Keratinocyte (primary cell): Measurements from ENCODE around the gene EYA4. TPM values are rescaled to one million over a fixed set of nuclear protein-coding genes. Genes with fewer than 3 reads are reported as not detected.

Experiments
- DNase-seq: peaks from one replicate; pipeline ENCODE4 v3.0.0-alpha.2; 2011; ENCODE audit warnings: low read depth, missing footprints, low spot score
- FAIRE-seq: peaks from 2 replicates; lab custom pipeline; 2011; peaks lifted over from hg19 to GRCh38; lab: Jason Lieb, UNC
- H2AFZ ChIP-seq: 2 replicates; pipeline ENCODE4 v1.6.0; 2012; ENCODE audit warnings: low read length, control low read depth, inconsistent platforms; ENCODE audit not compliant: control insufficient read depth
- H3K27ac ChIP-seq: 2 replicates; pipeline ENCODE4 v1.5.1; 2011; ENCODE audit warnings: low read length; ENCODE audit not compliant: control insufficient read depth, insufficient read depth
- H3K27me3 ChIP-seq: 3 replicates; pipeline ENCODE4 v1.6.0; 2011; ENCODE audit warnings: low read length; ENCODE audit not compliant: control insufficient read depth, insufficient read depth; ENCODE audit errors: extremely low read depth
- H3K36me3 ChIP-seq, 2 experiments: 2 replicates in 1 of 2; 3 replicates in 1 of 2; pipeline ENCODE4 v1.5.1; 2011; ENCODE audit warnings: low read length in 2 of 2, mild to moderate bottlenecking in 1 of 2; ENCODE audit not compliant: control insufficient read depth in 2 of 2, insufficient read depth in 2 of 2; ENCODE audit errors: extremely low read depth in 1 of 2
- H3K4me1 ChIP-seq: 3 replicates; pipeline ENCODE4 v1.5.1; 2011; ENCODE audit warnings: low read length; ENCODE audit not compliant: control insufficient read depth, insufficient read depth; ENCODE audit errors: extremely low read depth
- H3K4me2 ChIP-seq: 3 replicates; pipeline ENCODE4 v1.6.0; 2011; ENCODE audit warnings: low read depth, low read length; ENCODE audit not compliant: control insufficient read depth, insufficient read depth; ENCODE audit errors: extremely low read depth
- H3K4me3 ChIP-seq, 3 experiments: fragments of 200-600 bp in 1 of 3; sonication (generic) in 1 of 3; 2 replicates in 2 of 3; 3 replicates in 1 of 3; pipeline ENCODE4 v1.5.1; 2011 to 2016; ENCODE audit warnings: low read length in 3 of 3, mild to moderate bottlenecking in 3 of 3, control low read depth in 2 of 3, inconsistent platforms in 1 of 3, low read depth in 1 of 3, mixed read lengths in 1 of 3, mixed run types in 1 of 3, moderate library complexity in 1 of 3; ENCODE audit not compliant: control insufficient read depth in 2 of 3, insufficient read depth in 2 of 3; ENCODE audit errors: extremely low read depth in 1 of 3
- H3K79me2 ChIP-seq: 2 replicates; pipeline ENCODE4 v1.6.0; 2012; ENCODE audit warnings: low read length; ENCODE audit not compliant: control insufficient read depth, insufficient read depth
- H3K9ac ChIP-seq: 3 replicates; pipeline ENCODE4 v1.6.0; 2011; ENCODE audit warnings: low read length; ENCODE audit not compliant: control insufficient read depth, insufficient read depth; ENCODE audit errors: extremely low read depth
- H3K9me1 ChIP-seq: 3 replicates; pipeline ENCODE4 v1.6.0; 2011; ENCODE audit warnings: low read length; ENCODE audit not compliant: control insufficient read depth, insufficient read depth; ENCODE audit errors: extremely low read depth
- H3K9me3 ChIP-seq: 2 replicates; pipeline ENCODE4 v1.5.1; 2012; ENCODE audit warnings: low read depth, low read length; ENCODE audit not compliant: control insufficient read depth
- H4K20me1 ChIP-seq: 3 replicates; pipeline ENCODE4 v1.6.0; 2011; ENCODE audit warnings: low read length; ENCODE audit not compliant: control insufficient read depth, insufficient read depth; ENCODE audit errors: extremely low read depth
- EZH2 ChIP-seq: IDR thresholded peaks from one replicate; pipeline ENCODE4 v1.6.1; 2012; ENCODE audit warnings: inconsistent platforms, mild to moderate bottlenecking, low read length, moderate library complexity
- dilution Hi-C: fragments of 300-500 bp; cut with MboI; formaldehyde crosslinking; loops from one replicate; pipeline ENCODE4 v1.7.0; 2020; ENCODE audit warnings: low sequenced_read_pairs; ENCODE audit not compliant: extremely low pct_ligation_motif_present
- polyA plus RNA-seq, 5 experiments: library from polyadenylated mRNA; depleted of rRNA in 3 of 5; stranded (reverse) in 3 of 5; stranded (forward) in 1 of 5; unstranded in 1 of 5; fragments of >200 nt; gene quantifications; 1 replicate in 1 of 5; 2 replicates in 3 of 5; 3 replicates in 1 of 5; pipeline versions ENCODE4 v1.2.1 to v1.2.3, GENCODE V29; 2011 to 2012; ENCODE audit warnings: missing spikeins in 2 of 5, low read depth in 1 of 5, low replicate concordance in 1 of 5
- TF ChIP-seq, protein P1 (sequence below), 3 experiments: IDR thresholded peaks in 1 of 3; conservative IDR thresholded peaks in 1 of 3; optimal IDR thresholded peaks in 1 of 3; 2 replicates in 2 of 3; 3 replicates in 1 of 3; pipeline versions ENCODE3 to v1.5.1; 2011; ENCODE audit warnings: low read length in 3 of 3, mild to moderate bottlenecking in 3 of 3, moderate library complexity in 2 of 3, control low read depth in 1 of 3, inconsistent platforms in 1 of 3; ENCODE audit not compliant: insufficient read depth in 2 of 3; ENCODE audit errors: extremely low read depth in 1 of 3

The EYA4 gene
- polyA plus RNA-seq, 1 donor (not counting 4 experiments of a cell fraction or from before 2014, with no cell fraction given), result 0.01 TPM

DNA sequence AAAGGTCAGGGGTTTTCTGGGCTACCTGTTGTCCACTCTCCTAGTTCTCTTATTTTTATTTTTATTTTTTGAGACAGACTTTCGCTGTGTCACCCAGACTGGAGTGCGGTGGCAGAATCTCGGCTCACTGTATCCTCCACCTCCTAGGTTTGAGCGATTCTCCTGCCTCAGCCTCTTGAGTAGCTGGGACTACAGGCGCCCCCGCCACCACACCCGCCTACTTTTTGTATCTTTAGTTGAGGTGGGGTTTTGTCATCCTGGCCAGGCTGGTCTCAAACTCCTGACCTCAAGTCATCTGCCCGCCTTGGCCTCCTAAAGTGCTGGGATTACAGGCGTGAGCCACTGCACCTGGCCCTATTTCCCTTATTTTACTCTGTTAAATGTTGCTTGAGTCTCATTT is 149.0 kb downstream of the EYA4 start:
- Histone ChIP-seq H3K27ac (no peak overlapping the region), H3K4me1 (no peaks in the 10 kb centered on the region), H4K20me1 (no peaks in the 10 kb centered on the region), H3K36me3 (no peaks in the 10 kb centered on the region), H3K4me2 (no peak overlapping the region), H3K4me3 (no peak overlapping the region), H3K27me3 (no peaks in the 10 kb centered on the region), H2AFZ (no peak overlapping the region), H3K9me3 (no peaks in the 10 kb centered on the region), H3K9me1 (no peaks in the 10 kb centered on the region), H3K9ac (no peak overlapping the region), H3K79me2 (no peaks in the 10 kb centered on the region)
- DNase-seq (no peak), FAIRE-seq (no peak)
- TF ChIP-seq, protein P1, sequence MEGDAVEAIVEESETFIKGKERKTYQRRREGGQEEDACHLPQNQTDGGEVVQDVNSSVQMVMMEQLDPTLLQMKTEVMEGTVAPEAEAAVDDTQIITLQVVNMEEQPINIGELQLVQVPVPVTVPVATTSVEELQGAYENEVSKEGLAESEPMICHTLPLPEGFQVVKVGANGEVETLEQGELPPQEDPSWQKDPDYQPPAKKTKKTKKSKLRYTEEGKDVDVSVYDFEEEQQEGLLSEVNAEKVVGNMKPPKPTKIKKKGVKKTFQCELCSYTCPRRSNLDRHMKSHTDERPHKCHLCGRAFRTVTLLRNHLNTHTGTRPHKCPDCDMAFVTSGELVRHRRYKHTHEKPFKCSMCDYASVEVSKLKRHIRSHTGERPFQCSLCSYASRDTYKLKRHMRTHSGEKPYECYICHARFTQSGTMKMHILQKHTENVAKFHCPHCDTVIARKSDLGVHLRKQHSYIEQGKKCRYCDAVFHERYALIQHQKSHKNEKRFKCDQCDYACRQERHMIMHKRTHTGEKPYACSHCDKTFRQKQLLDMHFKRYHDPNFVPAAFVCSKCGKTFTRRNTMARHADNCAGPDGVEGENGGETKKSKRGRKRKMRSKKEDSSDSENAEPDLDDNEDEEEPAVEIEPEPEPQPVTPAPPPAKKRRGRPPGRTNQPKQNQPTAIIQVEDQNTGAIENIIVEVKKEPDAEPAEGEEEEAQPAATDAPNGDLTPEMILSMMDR (optimal IDR thresholded peaks at IDR 0.05 in 1 of 3, IDR thresholded peaks at IDR 0.05 in 1 of 3, conservative IDR thresholded peaks at IDR 0.05 in 1 of 3; ENCODE audit: extremely low read depth in 1 of 3, insufficient read depth in 2 of 3, low read length in 3 of 3), result no peak
- no peak for TF ChIP-seq EZH2
- dilution Hi-C loops, result no loop called here

DNA sequence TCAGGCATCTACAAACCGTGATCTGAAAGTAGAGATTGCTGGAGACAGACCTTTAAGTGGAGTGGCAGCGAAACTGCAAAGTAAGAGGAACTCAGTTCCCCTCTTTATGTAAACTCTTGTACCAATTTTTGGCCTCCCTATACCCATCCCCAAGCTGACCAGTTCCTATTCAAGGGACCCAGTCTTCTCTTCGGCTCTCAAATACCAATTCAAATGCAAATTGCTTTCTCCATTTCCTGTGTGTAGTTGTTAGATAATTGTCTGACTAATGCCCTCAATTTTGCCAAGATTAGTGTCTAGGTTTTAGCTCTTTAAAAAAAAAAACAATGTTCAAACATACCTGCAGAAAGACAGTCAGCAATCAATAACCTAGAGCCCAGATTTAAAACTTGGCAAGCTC is 150.9 kb downstream of the EYA4 start:
- dilution Hi-C loops, result no loop called here
- no peak overlapping the region for H3K9ac ChIP-seq
- no peak overlapping the region for H3K4me2 ChIP-seq

More for the DNA sequence above, 150.9 kb downstream of the EYA4 start:
- no peak for FAIRE-seq
- no peak overlapping the region for H3K27ac ChIP-seq
- H2AFZ ChIP-seq, result no peak overlapping the region
- H3K9me1 ChIP-seq, result no peaks in the 10 kb centered on the region
- no peak for DNase-seq
- H3K79me2 ChIP-seq, result no peaks in the 10 kb centered on the region
- TF ChIP-seq, protein P1 (optimal IDR thresholded peaks at IDR 0.05 in 1 of 3, IDR thresholded peaks at IDR 0.05 in 1 of 3, conservative IDR thresholded peaks at IDR 0.05 in 1 of 3; ENCODE audit: extremely low read depth in 1 of 3, insufficient read depth in 2 of 3, low read length in 3 of 3), result no peak
- no peak for TF ChIP-seq EZH2
- H3K4me1 ChIP-seq, result no peaks in the 10 kb centered on the region
- no peaks in the 10 kb centered on the region for H4K20me1 ChIP-seq
- no peaks in the 10 kb centered on the region for H3K9me3 ChIP-seq
- no peaks in the 10 kb centered on the region for H3K27me3 ChIP-seq
- H3K4me3 ChIP-seq, result no peak overlapping the region
- H3K36me3 ChIP-seq, result no peaks in the 10 kb centered on the region
